Stimulated activated CD8-positive, alpha-beta memory T cell treated with anti-CD3 and anti-CD28 coated beads, Interleukin-4, amount 100 ng/mL, for 24 hours (primary cell): ENCODE results near the gene VPS18.

Source experiments
- DNase-seq: peaks from one replicate; pipeline ENCODE4 v3.0.0-alpha.2; 2020; ENCODE audit warnings: low read depth

The VPS18 gene

GRCh38 chr15:40902605-40903561 lies 8.6 kb downstream of the VPS18 start:
- DNase-seq = no peak

- no peak for DNase-seq
These were observed 10.4 kb downstream of the VPS18 start for GRCh38 chr15:40904552-40905201.

GRCh38 chr15:40906091-40906990 lies 12.1 kb downstream of the VPS18 start:
- DNase-seq = peak; percentile 72

- DNase-seq = no peak
These were observed 12.9 kb downstream of the VPS18 start for GRCh38 chr15:40906991-40907802.

- no peak for DNase-seq
These were observed 13.8 kb downstream of the VPS18 start for GRCh38 chr15:40908095-40908494.

GRCh38 chr15:40909662-40910630 lies 15.7 kb downstream of the VPS18 start:
- no peak for DNase-seq

GRCh38 chr15:40911141-40911540 lies 16.9 kb downstream of the VPS18 start:
- no peak for DNase-seq

- DNase-seq = no peak
These were observed 17.4 kb downstream of the VPS18 start for GRCh38 chr15:40911693-40912092.

- no peak for DNase-seq
These were observed 18.2 kb downstream of the VPS18 start for GRCh38 chr15:40912478-40912877.

GRCh38 chr15:40914013-40914412 lies 19.8 kb downstream of the VPS18 start:
- no peak for DNase-seq

GRCh38 chr15:40914486-40914885 lies 20.2 kb downstream of the VPS18 start:
- DNase-seq = no peak

- DNase-seq = no peak
These were observed 20.9 kb downstream of the VPS18 start for GRCh38 chr15:40915116-40915661.

- no peak for DNase-seq
These were observed 21.4 kb downstream of the VPS18 start for GRCh38 chr15:40915679-40916078.

- DNase-seq = no peak
These were observed 23.3 kb downstream of the VPS18 start for GRCh38 chr15:40917585-40917984.

- DNase-seq = no peak
These were observed 24.0 kb downstream of the VPS18 start for GRCh38 chr15:40918146-40918798.

- no peak for DNase-seq
These were observed 24.6 kb downstream of the VPS18 start for GRCh38 chr15:40918799-40919392.

- no peak for DNase-seq
These were observed 27.8 kb downstream of the VPS18 start for GRCh38 chr15:40921949-40922607.

GRCh38 chr15:40922608-40923005 lies 28.4 kb downstream of the VPS18 start:
- DNase-seq = no peak
